Keratinocyte (primary cell): ENCODE measurements around the gene ITFG1. TPM values are rescaled to one million over a fixed set of nuclear protein-coding genes. Genes with fewer than 3 reads are reported as not detected.

Source experiments
- DNase-seq: peaks from one replicate; pipeline ENCODE4 v3.0.0-alpha.2; 2011; ENCODE audit warnings: low read depth, missing footprints, low spot score
- FAIRE-seq: peaks from 2 replicates; lab custom pipeline; 2011; peaks lifted over from hg19 to GRCh38; lab: Jason Lieb, UNC
- H2AFZ ChIP-seq: 2 replicates; pipeline ENCODE4 v1.6.0; 2012; ENCODE audit warnings: low read length, control low read depth, inconsistent platforms; ENCODE audit not compliant: control insufficient read depth
- H3K27ac ChIP-seq: 2 replicates; pipeline ENCODE4 v1.5.1; 2011; ENCODE audit warnings: low read length; ENCODE audit not compliant: control insufficient read depth, insufficient read depth
- H3K27me3 ChIP-seq: 3 replicates; pipeline ENCODE4 v1.6.0; 2011; ENCODE audit warnings: low read length; ENCODE audit not compliant: control insufficient read depth, insufficient read depth; ENCODE audit errors: extremely low read depth
- H3K36me3 ChIP-seq, 2 experiments: 2 replicates in 1 of 2; 3 replicates in 1 of 2; pipeline ENCODE4 v1.5.1; 2011; ENCODE audit warnings: low read length in 2 of 2, mild to moderate bottlenecking in 1 of 2; ENCODE audit not compliant: control insufficient read depth in 2 of 2, insufficient read depth in 2 of 2; ENCODE audit errors: extremely low read depth in 1 of 2
- H3K4me1 ChIP-seq: 3 replicates; pipeline ENCODE4 v1.5.1; 2011; ENCODE audit warnings: low read length; ENCODE audit not compliant: control insufficient read depth, insufficient read depth; ENCODE audit errors: extremely low read depth
- H3K4me2 ChIP-seq: 3 replicates; pipeline ENCODE4 v1.6.0; 2011; ENCODE audit warnings: low read depth, low read length; ENCODE audit not compliant: control insufficient read depth, insufficient read depth; ENCODE audit errors: extremely low read depth
- H3K4me3 ChIP-seq, 3 experiments: fragments of 200-600 bp in 1 of 3; sonication (generic) in 1 of 3; 2 replicates in 2 of 3; 3 replicates in 1 of 3; pipeline ENCODE4 v1.5.1; 2011 to 2016; ENCODE audit warnings: low read length in 3 of 3, mild to moderate bottlenecking in 3 of 3, control low read depth in 2 of 3, inconsistent platforms in 1 of 3, low read depth in 1 of 3, mixed read lengths in 1 of 3, mixed run types in 1 of 3, moderate library complexity in 1 of 3; ENCODE audit not compliant: control insufficient read depth in 2 of 3, insufficient read depth in 2 of 3; ENCODE audit errors: extremely low read depth in 1 of 3
- H3K79me2 ChIP-seq: 2 replicates; pipeline ENCODE4 v1.6.0; 2012; ENCODE audit warnings: low read length; ENCODE audit not compliant: control insufficient read depth, insufficient read depth
- H3K9ac ChIP-seq: 3 replicates; pipeline ENCODE4 v1.6.0; 2011; ENCODE audit warnings: low read length; ENCODE audit not compliant: control insufficient read depth, insufficient read depth; ENCODE audit errors: extremely low read depth
- H3K9me1 ChIP-seq: 3 replicates; pipeline ENCODE4 v1.6.0; 2011; ENCODE audit warnings: low read length; ENCODE audit not compliant: control insufficient read depth, insufficient read depth; ENCODE audit errors: extremely low read depth
- H3K9me3 ChIP-seq: 2 replicates; pipeline ENCODE4 v1.5.1; 2012; ENCODE audit warnings: low read depth, low read length; ENCODE audit not compliant: control insufficient read depth
- H4K20me1 ChIP-seq: 3 replicates; pipeline ENCODE4 v1.6.0; 2011; ENCODE audit warnings: low read length; ENCODE audit not compliant: control insufficient read depth, insufficient read depth; ENCODE audit errors: extremely low read depth
- EZH2 ChIP-seq: IDR thresholded peaks from one replicate; pipeline ENCODE4 v1.6.1; 2012; ENCODE audit warnings: inconsistent platforms, mild to moderate bottlenecking, low read length, moderate library complexity
- dilution Hi-C: fragments of 300-500 bp; cut with MboI; formaldehyde crosslinking; loops from one replicate; pipeline ENCODE4 v1.7.0; 2020; ENCODE audit warnings: low sequenced_read_pairs; ENCODE audit not compliant: extremely low pct_ligation_motif_present
- polyA plus RNA-seq, 5 experiments: library from polyadenylated mRNA; depleted of rRNA in 3 of 5; stranded (reverse) in 3 of 5; stranded (forward) in 1 of 5; unstranded in 1 of 5; fragments of >200 nt; gene quantifications; 1 replicate in 1 of 5; 2 replicates in 3 of 5; 3 replicates in 1 of 5; pipeline versions ENCODE4 v1.2.1 to v1.2.3, GENCODE V29; 2011 to 2012; ENCODE audit warnings: missing spikeins in 2 of 5, low read depth in 1 of 5, low replicate concordance in 1 of 5
- TF ChIP-seq, protein P1 (sequence below), 3 experiments: IDR thresholded peaks in 1 of 3; conservative IDR thresholded peaks in 1 of 3; optimal IDR thresholded peaks in 1 of 3; 2 replicates in 2 of 3; 3 replicates in 1 of 3; pipeline versions ENCODE3 to v1.5.1; 2011; ENCODE audit warnings: low read length in 3 of 3, mild to moderate bottlenecking in 3 of 3, moderate library complexity in 2 of 3, control low read depth in 1 of 3, inconsistent platforms in 1 of 3; ENCODE audit not compliant: insufficient read depth in 2 of 3; ENCODE audit errors: extremely low read depth in 1 of 3

The ITFG1 gene
- polyA plus RNA-seq, 1 donor (not counting 4 experiments of a cell fraction or from before 2014, with no cell fraction given): 83.8 TPM

GRCh38 chr16:47317465-47318240 lies 143.2 kb downstream of the ITFG1 start:
- no peak overlapping the region for H3K4me2 ChIP-seq
- H3K9me3 ChIP-seq: no peaks in the 10 kb centered on the region
- no peaks in the 10 kb centered on the region for H3K36me3 ChIP-seq
- H3K79me2 ChIP-seq: no peaks in the 10 kb centered on the region
- FAIRE-seq (no peak), DNase-seq (no peak)
- H2AFZ ChIP-seq: no peak overlapping the region
- no peaks in the 10 kb centered on the region for H3K4me1 ChIP-seq
- H3K9me1 ChIP-seq: no peaks in the 10 kb centered on the region
- no peaks in the 10 kb centered on the region for H3K27me3 ChIP-seq
- TF ChIP-seq, protein P1, sequence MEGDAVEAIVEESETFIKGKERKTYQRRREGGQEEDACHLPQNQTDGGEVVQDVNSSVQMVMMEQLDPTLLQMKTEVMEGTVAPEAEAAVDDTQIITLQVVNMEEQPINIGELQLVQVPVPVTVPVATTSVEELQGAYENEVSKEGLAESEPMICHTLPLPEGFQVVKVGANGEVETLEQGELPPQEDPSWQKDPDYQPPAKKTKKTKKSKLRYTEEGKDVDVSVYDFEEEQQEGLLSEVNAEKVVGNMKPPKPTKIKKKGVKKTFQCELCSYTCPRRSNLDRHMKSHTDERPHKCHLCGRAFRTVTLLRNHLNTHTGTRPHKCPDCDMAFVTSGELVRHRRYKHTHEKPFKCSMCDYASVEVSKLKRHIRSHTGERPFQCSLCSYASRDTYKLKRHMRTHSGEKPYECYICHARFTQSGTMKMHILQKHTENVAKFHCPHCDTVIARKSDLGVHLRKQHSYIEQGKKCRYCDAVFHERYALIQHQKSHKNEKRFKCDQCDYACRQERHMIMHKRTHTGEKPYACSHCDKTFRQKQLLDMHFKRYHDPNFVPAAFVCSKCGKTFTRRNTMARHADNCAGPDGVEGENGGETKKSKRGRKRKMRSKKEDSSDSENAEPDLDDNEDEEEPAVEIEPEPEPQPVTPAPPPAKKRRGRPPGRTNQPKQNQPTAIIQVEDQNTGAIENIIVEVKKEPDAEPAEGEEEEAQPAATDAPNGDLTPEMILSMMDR (optimal IDR thresholded peaks at IDR 0.05 in 1 of 3, IDR thresholded peaks at IDR 0.05 in 1 of 3, conservative IDR thresholded peaks at IDR 0.05 in 1 of 3; ENCODE audit: extremely low read depth in 1 of 3, insufficient read depth in 2 of 3, low read length in 3 of 3): no peak
- TF ChIP-seq EZH2: no peak
- no peak overlapping the region for H3K27ac ChIP-seq
- dilution Hi-C loops: no loop called here
- no peaks in the 10 kb centered on the region for H4K20me1 ChIP-seq
- no peak overlapping the region for H3K9ac ChIP-seq
- no peak overlapping the region for H3K4me3 ChIP-seq

DNA sequence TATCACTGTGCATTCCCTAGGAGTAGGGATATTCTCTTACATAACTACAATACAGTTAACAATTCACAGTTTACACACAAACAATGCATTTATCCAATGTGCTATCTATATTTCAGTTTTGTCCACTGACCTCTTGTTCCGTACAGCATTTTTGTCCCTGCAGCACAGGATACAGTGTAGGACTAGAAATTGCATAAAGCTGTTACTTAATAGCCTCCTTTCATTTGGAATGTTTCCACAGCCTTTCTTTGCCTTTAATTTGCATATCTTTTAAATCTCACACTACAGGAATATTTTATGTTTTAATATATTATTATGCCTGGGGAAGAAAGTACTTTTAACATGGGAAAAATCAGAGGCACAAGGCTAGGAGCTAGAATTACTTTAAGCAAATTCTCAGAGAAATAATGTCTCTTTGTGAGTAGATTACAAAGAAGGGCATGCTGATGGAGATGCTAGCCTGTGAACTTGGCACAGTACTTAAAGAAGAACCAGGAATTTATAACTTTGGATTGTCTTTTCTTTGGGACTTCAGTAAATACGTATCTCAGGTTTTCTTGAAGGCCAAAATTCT lies 144.3 kb downstream of the ITFG1 start:
- dilution Hi-C loops: no loop called here
- H3K4me1 ChIP-seq: peaks cover 5% of the 10 kb centered on the region
- no peak overlapping the region for H2AFZ ChIP-seq
- H3K27ac ChIP-seq: no peak overlapping the region
- no peaks in the 10 kb centered on the region for H3K9me3 ChIP-seq
- no peaks in the 10 kb centered on the region for H3K27me3 ChIP-seq
- DNase-seq (no peak), FAIRE-seq (no peak)
- TF ChIP-seq EZH2: no peak
- TF ChIP-seq, protein P1 (optimal IDR thresholded peaks at IDR 0.05 in 1 of 3, IDR thresholded peaks at IDR 0.05 in 1 of 3, conservative IDR thresholded peaks at IDR 0.05 in 1 of 3; ENCODE audit: extremely low read depth in 1 of 3, insufficient read depth in 2 of 3, low read length in 3 of 3): no peak
- H4K20me1 ChIP-seq: no peaks in the 10 kb centered on the region
- H3K4me2 ChIP-seq: no peak overlapping the region
- H3K9ac ChIP-seq: no peak overlapping the region
- H3K9me1 ChIP-seq: no peaks in the 10 kb centered on the region
- no peaks in the 10 kb centered on the region for H3K79me2 ChIP-seq
- no peak overlapping the region for H3K4me3 ChIP-seq
- no peaks in the 10 kb centered on the region for H3K36me3 ChIP-seq
